Liver (tissue), 9 donors: ENCODE data around the gene CMIP. TPM values are rescaled to one million over a fixed set of nuclear protein-coding genes. Genes with fewer than 3 reads are reported as not detected.

Experiments
- DNase-seq: peaks from one replicate; pipeline ENCODE4 v3.0.0-alpha.2; 2017; ENCODE audit warnings: low spot score
- H3K27ac ChIP-seq, 2 donors: one replicate each; pipeline ENCODE4 v1.7.0; 2013; ENCODE audit warnings: inconsistent platforms in 2 of 2, low read length in 2 of 2, control low read depth in 1 of 2, low read depth in 1 of 2, mild to moderate bottlenecking in 1 of 2
- H3K27me3 ChIP-seq, 4 donors: one replicate each; pipeline versions ENCODE4 v1.6.1 to v1.7.0; 2013; ENCODE audit warnings: low read length in 3 of 4, inconsistent platforms in 1 of 4, mild to moderate bottlenecking in 1 of 4, moderate library complexity in 1 of 4; ENCODE audit not compliant: control insufficient read depth in 4 of 4, insufficient read depth in 4 of 4
- H3K36me3 ChIP-seq, 4 donors: one replicate each; pipeline versions ENCODE4 v1.6.1 to v1.7.0; 2013; ENCODE audit warnings: low read length in 3 of 4, mild to moderate bottlenecking in 3 of 4, low read depth in 1 of 4, moderate library complexity in 1 of 4; ENCODE audit not compliant: control insufficient read depth in 4 of 4, insufficient read depth in 3 of 4
- H3K4me1 ChIP-seq, 4 donors: one replicate each; pipeline versions ENCODE4 v1.6.1 to v1.7.0; 2013; ENCODE audit warnings: low read length in 3 of 4, mild to moderate bottlenecking in 3 of 4, moderate library complexity in 1 of 4; ENCODE audit not compliant: control insufficient read depth in 4 of 4, insufficient read depth in 4 of 4
- H3K4me3 ChIP-seq, 3 donors: one replicate each; pipeline versions ENCODE4 v1.6.1 to v1.7.0; 2013; ENCODE audit warnings: low read length in 3 of 3, control low read depth in 1 of 3, low read depth in 1 of 3, mild to moderate bottlenecking in 1 of 3
- H3K9ac ChIP-seq, 2 donors: one replicate each; pipeline ENCODE4 v1.7.0; 2013; ENCODE audit warnings: low read length in 2 of 2, mild to moderate bottlenecking in 2 of 2, moderate library complexity in 2 of 2, control low read depth in 1 of 2, low read depth in 1 of 2
- H3K9me3 ChIP-seq, 4 donors: one replicate each; pipeline versions ENCODE4 v1.6.1 to v1.7.0; 2013; ENCODE audit warnings: low read length in 3 of 4; ENCODE audit not compliant: control insufficient read depth in 4 of 4
- ATF3 ChIP-seq: IDR thresholded peaks from 2 replicates; pipeline ENCODE4 v1.6.1; 2016; ENCODE audit warnings: antibody characterized with exemption
- CTCF ChIP-seq: fragments of 150-350 bp; IDR thresholded peaks from 2 replicates; pipeline ENCODE4 v1.5.1; 2017; ENCODE audit warnings: improper control_type of control experiment, low read depth, low read length; ENCODE audit not compliant: missing input control
- EGR1 ChIP-seq, 2 donors: IDR thresholded peaks; 2 replicates each; pipeline ENCODE4 v1.6.1; 2016 to 2018; ENCODE audit warnings: antibody characterized with exemption in 2 of 2, low read depth in 2 of 2
- FOXA1 ChIP-seq: IDR thresholded peaks from 2 replicates; pipeline ENCODE4 v1.6.1; 2016; ENCODE audit warnings: antibody characterized with exemption
- FOXA2 ChIP-seq: IDR thresholded peaks from 2 replicates; pipeline ENCODE4 v1.6.1; 2016; ENCODE audit warnings: antibody characterized with exemption
- GABPA ChIP-seq, 2 donors: IDR thresholded peaks in 1 of 2; conservative IDR thresholded peaks in 1 of 2; 2 replicates each; pipeline ENCODE4 v1.6.1; 2016; ENCODE audit warnings: antibody characterized with exemption in 2 of 2, mild to moderate bottlenecking in 1 of 2, moderate library complexity in 1 of 2
- HNF4A ChIP-seq, 2 donors: conservative IDR thresholded peaks; 2 replicates each; pipeline ENCODE4 v1.6.1; 2016; ENCODE audit warnings: antibody characterized with exemption in 2 of 2, mild to moderate bottlenecking in 2 of 2
- HNF4G ChIP-seq: IDR thresholded peaks from 2 replicates; pipeline ENCODE4 v1.6.1; 2016; ENCODE audit warnings: antibody characterized with exemption
- JUND ChIP-seq, 2 donors: IDR thresholded peaks; 2 replicates each; pipeline ENCODE4 v1.6.1; 2016; ENCODE audit warnings: antibody characterized with exemption in 2 of 2
- MAX ChIP-seq: IDR thresholded peaks from 2 replicates; pipeline ENCODE4 v1.6.1; 2016; ENCODE audit warnings: antibody characterized with exemption
- NR2F2 ChIP-seq: IDR thresholded peaks from 2 replicates; pipeline ENCODE4 v1.6.1; 2016; ENCODE audit warnings: antibody characterized with exemption
- RAD21 ChIP-seq, 2 donors: IDR thresholded peaks; 2 replicates each; pipeline ENCODE4 v1.6.1; 2016; ENCODE audit warnings: antibody characterized with exemption in 2 of 2, mild to moderate bottlenecking in 2 of 2
- REST ChIP-seq: IDR thresholded peaks from 2 replicates; pipeline ENCODE4 v1.6.1; 2016; ENCODE audit warnings: antibody characterized with exemption, mild to moderate bottlenecking
- RXRA ChIP-seq, 2 donors: IDR thresholded peaks; 2 replicates each; pipeline ENCODE4 v1.6.1; 2017 to 2018; ENCODE audit warnings: antibody characterized with exemption in 2 of 2, mild to moderate bottlenecking in 1 of 2
- SP1 ChIP-seq: IDR thresholded peaks from 2 replicates; pipeline ENCODE4 v1.6.1; 2018; ENCODE audit warnings: antibody characterized with exemption, mild to moderate bottlenecking
- TAF1 ChIP-seq: conservative IDR thresholded peaks from 2 replicates; pipeline ENCODE4 v1.6.1; 2016; ENCODE audit warnings: antibody characterized with exemption, mild to moderate bottlenecking
- YY1 ChIP-seq: IDR thresholded peaks from 2 replicates; pipeline ENCODE4 v1.6.1; 2016; ENCODE audit warnings: antibody characterized with exemption, mild to moderate bottlenecking
- ZBTB33 ChIP-seq: IDR thresholded peaks from 2 replicates; pipeline ENCODE4 v1.6.1; 2016; ENCODE audit warnings: antibody characterized with exemption
- WGBS: extraction: QIAGEN DNeasy Blood & Tissue Kit; methylation state at CpG from one replicate; pipeline ENCODE4 v1.1.7; 2013; 5-methylcytosine and 5-hydroxymethylcytosine counted together
- polyA plus RNA-seq, 2 donors: library from polyadenylated mRNA; stranded (reverse) in 1 of 2; unstranded in 1 of 2; fragments of 200-250 nt in 1 of 2; fragments of >200 nt in 1 of 2; fragmentation: Nextera tagmentation in 1 of 2; extraction: Ambion mirVana in 1 of 2; gene quantifications; one replicate each; pipeline versions ENCODE4 v1.2.1 to v1.2.3, GENCODE V29; 2013 to 2015
- total RNA-seq, 2 donors: library from RNA; depleted of rRNA; stranded (reverse); fragments of >200 nt; gene quantifications; one replicate each; pipeline ENCODE4 v1.2.3, GENCODE V29; 2014
- donor health status: healthy.
- donor health status: healthy.
- donor health status: healthy.
- donor health status: healthy.
- donor health status: healthy.

The CMIP gene
- total and polyA plus RNA-seq, 4 donors = 1.7 to 15.6 (median 10.1) TPM

GRCh38 chr16:81618187-81618586, 173.6 kb downstream of the CMIP start:
- no peaks in the 10 kb centered on the region for H3K27me3 ChIP-seq
- DNase-seq = no peak
- no peak overlapping the region for H3K4me3 ChIP-seq
- 83% methylated on average over 6 of the region's 6 CpGs for WGBS
- no peak overlapping the region for H3K27ac ChIP-seq
- H3K36me3 ChIP-seq = peaks cover 0 to 8% (median 6%) of the 10 kb centered on the region in 4 donors
- H3K9ac ChIP-seq = no peak overlapping the region
- no peaks in the 10 kb centered on the region for H3K9me3 ChIP-seq
- no peak for TF ChIP-seq TAF1
- TF ChIP-seq SP1 = no peak
- no peak for TF ChIP-seq CTCF
- no peak for TF ChIP-seq REST
- TF ChIP-seq MAX = no peak
- TF ChIP-seq EGR1 (IDR thresholded peaks at IDR 0.05; ENCODE audit: low read depth in 2 of 2) = no peak
- no peak for TF ChIP-seq JUND (IDR thresholded peaks at IDR 0.05)
- no peak for TF ChIP-seq FOXA1
- no peak for TF ChIP-seq ATF3
- TF ChIP-seq YY1 = no peak
- TF ChIP-seq GABPA (IDR thresholded peaks at IDR 0.05 in 1 of 2, conservative IDR thresholded peaks at IDR 0.05 in 1 of 2) = no peak
- TF ChIP-seq FOXA2 = no peak
- TF ChIP-seq ZBTB33 = no peak
- no peak for TF ChIP-seq RXRA (IDR thresholded peaks at IDR 0.05)
- no peak for TF ChIP-seq RAD21 (IDR thresholded peaks at IDR 0.05)
- no peak for TF ChIP-seq NR2F2
- TF ChIP-seq HNF4G = no peak
- TF ChIP-seq HNF4A (conservative IDR thresholded peaks at IDR 0.05) = no peak
- H3K4me1 ChIP-seq = peaks cover 0 to 5% (median 2%) of the 10 kb centered on the region in 4 donors
